Endothelial cell of umbilical vein (primary cell): ENCODE results near the gene AGAP4.
"Not testable (repeated sequence)": the region's sequence is repeated elsewhere in the genome, so short reads cannot be mapped to it uniquely, and the experiment has no call there.

Source experiments
- EZH2 ChIP-seq: IDR thresholded peaks from 2 replicates; pipeline ENCODE4 v1.6.1; 2012; ENCODE audit warnings: borderline replicate concordance, low read depth, mild to moderate bottlenecking, moderate library complexity, low read length, inconsistent platforms; ENCODE audit not compliant: severe bottlenecking
- FOS ChIP-seq: IDR thresholded peaks from 2 replicates; pipeline ENCODE4 v1.6.1; 2011; ENCODE audit warnings: mild to moderate bottlenecking, low read length, moderate library complexity, borderline replicate concordance; ENCODE audit not compliant: insufficient read depth
- JUN ChIP-seq: IDR thresholded peaks from 2 replicates; pipeline ENCODE4 v1.6.1; 2011; ENCODE audit warnings: borderline replicate concordance, low read depth; ENCODE audit not compliant: insufficient read length, insufficient read depth
- MYC ChIP-seq: IDR thresholded peaks from one replicate; pipeline ENCODE4 v1.6.1; 2011; ENCODE audit warnings: mild to moderate bottlenecking, low read depth, low read length
- POLR2A ChIP-seq: IDR thresholded peaks from 2 replicates; pipeline ENCODE4 v1.6.1; 2012; ENCODE audit warnings: low read depth, mild to moderate bottlenecking, control low read depth, low read length
- POLR2AphosphoS5 ChIP-seq: IDR thresholded peaks from 2 replicates; pipeline ENCODE4 v1.6.1; 2012; ENCODE audit warnings: low read depth, mild to moderate bottlenecking, control low read depth, low read length, moderate library complexity; ENCODE audit not compliant: insufficient read depth
- TF ChIP-seq, protein P1 (sequence below), 2 donors: IDR thresholded peaks; 1 replicate in 1 of 2; 2 replicates in 1 of 2; pipeline ENCODE4 v1.5.1; 2011; ENCODE audit warnings: low read length in 2 of 2, mild to moderate bottlenecking in 2 of 2, moderate library complexity in 2 of 2, control low read depth in 1 of 2, inconsistent platforms in 1 of 2, low read depth in 1 of 2; ENCODE audit not compliant: insufficient read depth in 1 of 2; ENCODE audit errors: extremely low read depth in 1 of 2

- TF ChIP-seq POLR2AphosphoS5, POLR2A, FOS, EZH2, MYC, JUN: not testable (repeated sequence)
- TF ChIP-seq, protein P1, sequence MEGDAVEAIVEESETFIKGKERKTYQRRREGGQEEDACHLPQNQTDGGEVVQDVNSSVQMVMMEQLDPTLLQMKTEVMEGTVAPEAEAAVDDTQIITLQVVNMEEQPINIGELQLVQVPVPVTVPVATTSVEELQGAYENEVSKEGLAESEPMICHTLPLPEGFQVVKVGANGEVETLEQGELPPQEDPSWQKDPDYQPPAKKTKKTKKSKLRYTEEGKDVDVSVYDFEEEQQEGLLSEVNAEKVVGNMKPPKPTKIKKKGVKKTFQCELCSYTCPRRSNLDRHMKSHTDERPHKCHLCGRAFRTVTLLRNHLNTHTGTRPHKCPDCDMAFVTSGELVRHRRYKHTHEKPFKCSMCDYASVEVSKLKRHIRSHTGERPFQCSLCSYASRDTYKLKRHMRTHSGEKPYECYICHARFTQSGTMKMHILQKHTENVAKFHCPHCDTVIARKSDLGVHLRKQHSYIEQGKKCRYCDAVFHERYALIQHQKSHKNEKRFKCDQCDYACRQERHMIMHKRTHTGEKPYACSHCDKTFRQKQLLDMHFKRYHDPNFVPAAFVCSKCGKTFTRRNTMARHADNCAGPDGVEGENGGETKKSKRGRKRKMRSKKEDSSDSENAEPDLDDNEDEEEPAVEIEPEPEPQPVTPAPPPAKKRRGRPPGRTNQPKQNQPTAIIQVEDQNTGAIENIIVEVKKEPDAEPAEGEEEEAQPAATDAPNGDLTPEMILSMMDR (IDR thresholded peaks at IDR 0.05; ENCODE audit: extremely low read depth in 1 of 2, insufficient read depth in 1 of 2, low read depth in 1 of 2, low read length in 2 of 2), result not testable (repeated sequence)
Measured at GRCh38 chr10:45882880-45883279, 35.6 kb upstream of the AGAP4 start.
